RPMI7951 (cell line): ENCODE results near the gene NPAS3. TPM values are rescaled to one million over a fixed set of nuclear protein-coding genes. Genes with fewer than 3 reads are reported as not detected.

ENCODE experiments used
- DNase-seq: peaks from one replicate; pipeline ENCODE4 v3.0.0-alpha.2; 2012; ENCODE audit warnings: low read depth
- total RNA-seq: library from RNA; depleted of rRNA; stranded (reverse); fragments of >200 nt; shearing (Covaris generic); gene quantifications from 2 replicates; pipeline ENCODE4 v1.2.3, GENCODE V29; 2014

NPAS3 gene
- total RNA-seq, 1 experiment from 2014 or later = 0.48 TPM

GRCh38 chr14:33661101-33661500 lies 722.4 kb downstream of the NPAS3 start:
- no peak for DNase-seq

GRCh38 chr14:33668066-33668465 lies 729.4 kb downstream of the NPAS3 start:
- peak; percentile 46 for DNase-seq

DNA sequence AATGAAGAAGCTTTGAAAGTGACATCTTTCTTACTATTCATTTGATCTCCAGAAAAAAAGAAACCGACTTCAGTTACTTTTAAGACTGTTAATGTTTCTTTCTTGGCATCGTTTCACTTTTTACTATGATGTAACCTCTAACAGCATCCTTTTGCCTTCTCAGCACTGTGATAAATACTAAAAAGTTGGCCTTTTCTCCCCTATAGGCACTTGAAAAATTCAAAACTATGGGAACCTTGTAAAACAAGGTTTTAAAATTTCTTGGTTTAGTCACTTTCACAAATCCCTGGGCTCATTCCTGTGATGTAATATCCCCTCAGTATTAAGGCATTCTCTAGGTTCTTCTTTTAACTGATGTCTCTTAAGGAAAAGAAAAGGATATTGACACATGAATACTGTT lies 730.4 kb downstream of the NPAS3 start:
- DNase-seq = no peak

- no peak for DNase-seq
Measured at GRCh38 chr14:33670235-33670634, 731.6 kb downstream of the NPAS3 start.

GRCh38 chr14:33671556-33671955 lies 732.9 kb downstream of the NPAS3 start:
- DNase-seq = no peak

GRCh38 chr14:33674927-33675326 lies 736.2 kb downstream of the NPAS3 start:
- no peak for DNase-seq

DNA sequence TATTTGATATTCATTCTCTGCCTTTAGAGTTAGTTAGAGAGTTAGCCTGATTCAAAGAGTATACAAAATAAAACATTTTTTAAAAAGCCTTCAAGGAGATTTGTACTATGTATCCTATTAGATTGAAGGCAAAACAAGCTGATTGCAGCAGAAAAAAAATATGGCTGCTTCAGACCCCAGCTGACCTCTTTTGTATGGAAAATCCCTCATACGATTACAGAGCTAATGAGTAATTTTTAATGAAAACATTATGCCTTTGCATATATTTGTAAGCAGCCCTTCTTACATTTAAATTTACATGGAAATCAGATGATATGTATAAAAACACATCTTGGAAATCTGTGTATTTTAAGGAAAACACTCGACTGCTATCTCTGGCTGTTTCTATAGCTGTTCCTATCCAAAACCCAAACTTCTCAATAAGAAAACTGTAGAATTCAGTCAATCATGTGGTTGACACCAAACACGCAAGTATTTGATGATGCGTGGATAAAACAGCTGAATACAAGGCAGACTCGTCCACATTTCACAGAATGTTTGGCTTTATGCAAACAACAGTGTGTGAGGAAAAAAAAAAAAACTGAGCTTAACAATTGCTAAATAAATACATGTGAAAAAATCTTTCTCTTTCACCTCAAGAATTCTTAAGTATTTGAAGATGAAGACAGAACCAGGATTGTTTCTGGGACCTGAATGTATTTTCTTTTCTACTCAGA lies 736.9 kb downstream of the NPAS3 start:
- DNase-seq = no peak

DNA sequence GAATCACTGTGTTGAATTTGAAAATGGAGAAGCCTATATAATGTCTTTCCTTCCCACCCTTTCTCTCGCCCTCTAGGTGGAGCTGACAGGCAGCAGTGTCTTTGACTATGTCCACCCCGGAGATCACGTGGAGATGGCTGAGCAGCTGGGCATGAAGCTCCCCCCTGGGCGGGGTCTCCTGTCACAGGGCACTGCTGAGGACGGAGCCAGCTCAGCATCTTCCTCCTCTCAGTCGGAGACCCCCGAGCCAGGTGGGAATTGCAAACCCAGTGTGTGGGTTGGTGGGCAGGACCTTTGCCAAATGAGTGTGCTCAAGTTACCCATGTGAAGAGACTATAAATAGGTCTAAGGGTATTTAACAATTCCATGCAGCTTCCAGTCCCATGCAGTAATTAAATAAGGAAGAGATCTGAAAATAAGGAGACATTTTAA lies 737.5 kb downstream of the NPAS3 start:
- DNase-seq = peak; percentile 83

GRCh38 chr14:33676891-33677290 lies 738.2 kb downstream of the NPAS3 start:
- DNase-seq = no peak

- DNase-seq = no peak
Measured at GRCh38 chr14:33678005-33678404, 739.3 kb downstream of the NPAS3 start.

DNA sequence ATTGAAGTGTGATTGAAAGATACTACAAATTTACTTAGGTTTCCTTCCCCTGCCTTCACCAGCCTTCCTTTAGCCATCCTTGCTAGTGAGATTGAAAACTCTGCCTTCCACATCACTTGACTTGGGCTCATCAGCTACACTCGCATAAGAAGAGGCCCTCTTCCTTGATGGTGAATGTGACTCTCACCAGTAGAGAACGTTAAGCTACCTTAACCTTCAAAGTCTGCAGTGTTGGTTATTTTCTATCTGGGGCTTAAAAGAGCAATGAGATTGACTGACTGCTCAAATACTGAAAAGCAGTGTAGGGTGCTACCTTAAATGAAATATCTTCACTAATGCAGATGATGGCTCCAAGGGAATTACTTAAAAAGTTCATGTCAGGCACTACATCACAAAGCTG lies 740.3 kb downstream of the NPAS3 start:
- DNase-seq = no peak

- peak; percentile 87 for DNase-seq
Measured at GRCh38 chr14:33679461-33680225, 741.0 kb downstream of the NPAS3 start.

- DNase-seq = no peak
Measured at GRCh38 chr14:33680873-33681272, 742.2 kb downstream of the NPAS3 start.

- peak; percentile 92 for DNase-seq
Measured at GRCh38 chr14:33682760-33683159, 744.1 kb downstream of the NPAS3 start.

DNA sequence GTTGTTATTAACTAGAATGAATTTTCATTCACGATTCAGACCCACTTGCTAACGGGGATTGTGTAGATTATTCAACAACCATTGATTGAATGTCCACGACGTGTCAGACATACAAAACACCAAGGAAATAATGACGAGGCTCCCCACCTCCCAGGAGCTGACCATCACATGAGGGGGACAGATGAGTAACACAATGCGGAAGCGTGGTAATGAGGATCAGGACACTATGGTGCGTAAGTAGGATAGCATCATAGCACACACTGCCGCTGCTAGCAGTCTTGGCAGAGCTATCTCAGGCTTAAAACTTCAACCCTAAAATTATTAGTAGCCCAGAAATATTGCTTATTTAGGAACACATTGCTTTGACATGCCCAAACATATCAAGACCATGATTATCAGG lies 746.3 kb downstream of the NPAS3 start:
- DNase-seq = no peak

GRCh38 chr14:33685698-33686097 lies 747.0 kb downstream of the NPAS3 start:
- DNase-seq = no peak

DNA sequence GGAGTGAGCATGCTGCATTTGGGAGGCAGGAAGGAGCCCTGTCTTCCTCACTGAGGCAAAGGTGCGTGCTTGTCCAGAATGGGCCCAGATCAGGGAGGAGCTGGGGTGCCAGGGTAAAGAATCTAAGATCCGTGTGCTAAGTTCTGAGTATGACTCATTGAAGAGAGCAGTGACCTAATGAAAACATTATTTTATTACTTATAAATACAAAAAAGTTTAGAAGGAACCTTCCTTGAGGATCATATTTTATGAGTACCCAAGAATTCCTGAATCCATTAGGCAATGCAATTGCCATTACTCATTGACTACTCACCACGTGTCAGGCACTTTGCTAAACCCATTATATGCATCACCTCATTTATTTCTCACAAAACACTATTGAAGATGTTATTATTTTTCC lies 747.5 kb downstream of the NPAS3 start:
- DNase-seq = peak; percentile 43

GRCh38 chr14:33686856-33687255 lies 748.2 kb downstream of the NPAS3 start:
- peak; percentile 50 for DNase-seq

- DNase-seq = no peak
Measured at GRCh38 chr14:33689680-33690079, 751.0 kb downstream of the NPAS3 start.

DNA sequence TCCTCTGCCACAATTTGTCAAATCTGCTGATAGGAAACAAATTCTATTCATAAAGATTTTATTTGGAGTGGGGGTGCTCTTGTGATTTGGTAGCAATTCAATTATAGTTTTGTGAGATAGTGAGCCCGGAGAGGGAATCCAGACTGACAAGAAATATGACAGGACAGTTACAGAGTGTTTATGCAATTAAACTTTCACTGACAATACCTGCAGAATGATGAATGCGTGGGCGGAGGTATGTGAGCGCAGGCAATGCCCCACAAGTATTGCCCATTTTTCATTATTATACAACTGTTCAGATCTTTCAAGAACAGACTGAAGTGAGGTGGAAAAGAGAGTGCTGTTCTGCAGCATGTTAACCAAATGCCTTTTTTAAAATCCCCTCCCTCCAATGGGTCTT lies 753.2 kb downstream of the NPAS3 start:
- DNase-seq = no peak

- DNase-seq = peak; percentile 83
Measured at GRCh38 chr14:33692762-33693161, 754.1 kb downstream of the NPAS3 start.

DNA sequence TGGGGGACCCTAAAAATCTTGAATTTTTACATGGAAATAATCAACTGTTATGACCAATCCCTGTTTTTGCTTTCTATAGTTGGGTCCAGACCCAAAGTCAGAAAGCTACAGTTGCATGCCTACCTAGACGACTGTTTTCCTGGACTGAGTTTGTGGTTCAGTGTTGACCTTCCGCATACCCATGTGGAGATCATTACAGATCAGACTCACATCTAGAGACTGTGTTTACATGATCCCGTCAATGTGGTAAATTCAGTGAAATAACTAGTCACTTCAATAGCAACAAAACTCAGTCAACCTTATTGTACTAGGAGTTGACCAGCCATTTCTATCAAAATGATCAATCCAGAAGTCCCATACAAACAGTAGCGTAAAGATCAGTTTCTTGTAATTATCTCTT lies 754.6 kb downstream of the NPAS3 start:
- DNase-seq = peak; percentile 84

DNA sequence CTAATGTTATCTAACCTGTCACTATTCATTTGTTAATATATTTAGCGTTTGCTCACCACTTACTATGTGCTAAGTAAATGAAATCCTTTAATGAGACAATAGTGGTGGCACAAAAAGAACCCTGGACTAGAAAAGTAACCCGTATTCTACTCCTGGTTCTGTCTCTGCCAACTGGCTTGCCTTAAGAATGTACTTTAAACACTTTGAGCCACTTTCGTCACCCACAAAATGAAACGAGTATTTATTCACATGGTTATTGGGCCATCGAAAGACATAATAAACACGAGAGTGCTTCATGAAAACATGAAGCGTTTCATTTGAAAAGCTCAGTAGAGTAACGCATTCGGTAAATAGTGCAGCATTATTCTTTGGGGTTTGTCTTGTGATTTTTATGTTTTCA lies 757.5 kb downstream of the NPAS3 start:
- DNase-seq = no peak
